NCI-H1105 (cell line): ENCODE measurements around the gene TRIM67.
"Not testable (repeated sequence)": the region's sequence is repeated elsewhere in the genome, so short reads cannot be mapped to it uniquely, and the experiment has no call there.

ENCODE experiments used
- DNase-seq: peaks from one replicate; lab custom pipeline; 2025; lab: John Stamatoyannopoulos, UW

Gene TRIM67

GRCh38 chr1:231158141-231158540, 3.7 kb upstream of the TRIM67 start:
- DNase-seq: not testable (repeated sequence)

GRCh38 chr1:231159202-231159962, 2.5 kb upstream of the TRIM67 start:
- DNase-seq: no peak

- no peak for DNase-seq
Measured at GRCh38 chr1:231159963-231160761, 1.7 kb upstream of the TRIM67 start.

GRCh38 chr1:231160895-231161666, 777 bp upstream of the TRIM67 start:
- DNase-seq: no peak

- no peak for DNase-seq
Measured at GRCh38 chr1:231162297-231162969, 575 bp downstream of the TRIM67 start.

- DNase-seq: no peak
Measured at GRCh38 chr1:231162970-231163829, 1.3 kb downstream of the TRIM67 start.

GRCh38 chr1:231163830-231164427, 2.1 kb downstream of the TRIM67 start:
- no peak for DNase-seq

- DNase-seq: no peak
Measured at GRCh38 chr1:231165371-231165770, 3.5 kb downstream of the TRIM67 start.

GRCh38 chr1:231166398-231166797, 4.5 kb downstream of the TRIM67 start:
- DNase-seq: no peak

GRCh38 chr1:231170875-231171274, 9.0 kb downstream of the TRIM67 start:
- DNase-seq: no peak

GRCh38 chr1:231171623-231172197, 9.9 kb downstream of the TRIM67 start:
- DNase-seq: no peak

- DNase-seq: no peak
Measured at GRCh38 chr1:231172411-231172810, 10.6 kb downstream of the TRIM67 start.

GRCh38 chr1:231176421-231176820, 14.6 kb downstream of the TRIM67 start:
- DNase-seq: no peak

GRCh38 chr1:231177226-231177625, 15.4 kb downstream of the TRIM67 start:
- DNase-seq: no peak

GRCh38 chr1:231177936-231178335, 16.1 kb downstream of the TRIM67 start:
- no peak for DNase-seq

- DNase-seq: no peak
Measured at GRCh38 chr1:231178970-231179369, 17.1 kb downstream of the TRIM67 start.

GRCh38 chr1:231180034-231180433, 18.2 kb downstream of the TRIM67 start:
- no peak for DNase-seq

- DNase-seq: no peak
Measured at GRCh38 chr1:231181271-231181670, 19.4 kb downstream of the TRIM67 start.

GRCh38 chr1:231182317-231182716, 20.5 kb downstream of the TRIM67 start:
- DNase-seq: no peak
